Calu3 (cell line): ENCODE data around the gene SEC23A. TPM values are rescaled to one million over a fixed set of nuclear protein-coding genes. Genes with fewer than 3 reads are reported as not detected.

Source experiments
- BruUV-seq: library from RNA; stranded (reverse); fragments of 400-500 nt; replicated peaks from 2 replicates; lab custom pipeline; 2021; lab: Mats Ljungman, UMichigan
- CTCF ChIA-PET: fragments of 300-600 bp; sonication (Branson Sonifier 250); formaldehyde crosslinking; loops from one replicate; lab custom pipeline; 2022; ENCODE audit warnings: antibody characterized with exemption; lab: Charles Lee
- DNase-seq: peaks from one replicate; pipeline ENCODE4 v3.0.0; 2022
- H3K27ac Mint-ChIP-seq: one replicate; pipeline ENCODE4 v1.8.0; 2022; ENCODE audit warnings: mixed read lengths; ENCODE audit not compliant: unreplicated experiment
- H3K27me3 Mint-ChIP-seq: one replicate; pipeline ENCODE4 v1.8.0; 2022; ENCODE audit warnings: mixed read lengths; ENCODE audit not compliant: unreplicated experiment
- H3K36me3 Mint-ChIP-seq: one replicate; pipeline ENCODE4 v1.8.0; 2022; ENCODE audit warnings: mild to moderate bottlenecking, moderate library complexity, mixed read lengths; ENCODE audit not compliant: insufficient read depth, unreplicated experiment
- H3K4me1 Mint-ChIP-seq: one replicate; pipeline ENCODE4 v1.8.0; 2022; ENCODE audit warnings: mild to moderate bottlenecking, low read depth, mixed read lengths; ENCODE audit not compliant: unreplicated experiment
- H3K4me3 Mint-ChIP-seq: one replicate; pipeline ENCODE4 v1.8.0; 2022; ENCODE audit warnings: mild to moderate bottlenecking, low read depth, moderate library complexity, mixed read lengths; ENCODE audit not compliant: unreplicated experiment
- H3K9me3 Mint-ChIP-seq: one replicate; pipeline ENCODE4 v1.8.0; 2022; ENCODE audit warnings: low read depth, mixed read lengths; ENCODE audit not compliant: unreplicated experiment
- intact Hi-C: fragments of 100-400 bp; cut with micrococcal nuclease; formaldehyde crosslinking; loops from one replicate; pipeline ENCODE4 v1.10.0; 2022; ENCODE audit not compliant: unreplicated experiment
- total RNA-seq: library from RNA; stranded (reverse); gene quantifications from 2 replicates; pipeline ENCODE4 v1.2.3, GENCODE V29; 2022
- TF ChIP-seq, protein P1 (sequence below): fragments of 200-600 bp; IDR thresholded peaks from one replicate; pipeline ENCODE4 v1.8.0; 2022; ENCODE audit warnings: antibody characterized with exemption; ENCODE audit not compliant: unreplicated experiment

SEC23A gene
- total RNA-seq, 1 experiment from 2014 or later, result 48.0 TPM

DNA sequence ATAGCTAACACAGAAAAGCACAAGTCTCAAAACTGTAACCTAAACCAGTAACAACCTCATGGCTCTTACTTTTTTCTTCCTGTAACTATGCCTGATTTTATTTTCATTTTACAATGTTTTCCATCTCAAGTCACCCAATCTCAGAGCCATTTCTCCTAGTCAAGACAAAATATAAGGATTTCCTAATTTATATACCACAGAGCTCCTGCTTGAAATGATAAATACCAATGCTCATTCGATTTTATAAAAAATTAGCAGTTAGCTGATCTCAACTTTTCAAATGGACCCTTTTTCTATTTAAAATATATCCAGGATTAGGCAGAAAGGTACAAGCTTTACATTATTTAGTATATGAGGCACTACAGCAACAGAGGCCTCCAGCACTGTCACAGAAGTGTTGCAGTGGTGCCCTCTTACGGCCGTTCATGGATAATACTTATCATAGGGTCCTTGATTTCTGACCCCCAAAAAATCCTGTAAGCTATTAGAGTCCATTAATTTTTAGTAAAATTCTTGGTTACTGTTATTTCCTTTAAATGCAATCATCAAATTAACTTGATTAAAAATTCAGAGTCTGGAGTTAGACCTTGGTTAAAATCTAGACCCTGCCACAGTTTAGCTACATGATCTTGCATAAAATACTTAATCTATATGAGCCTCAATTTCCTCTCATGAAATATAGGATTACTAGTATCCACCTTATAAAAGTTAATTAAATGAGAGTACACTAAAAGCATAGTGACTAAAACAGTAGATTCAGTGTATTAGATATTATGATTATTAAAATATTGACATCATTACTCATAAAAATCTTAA, 68.3 kb downstream of the SEC23A start:
- Mint-ChIP-seq H3K4me3 (no peak overlapping the region), H3K27me3 (no peaks in the 10 kb centered on the region), H3K27ac (no peak overlapping the region), H3K9me3 (no peaks in the 10 kb centered on the region), H3K36me3 (peaks cover 8% of the 10 kb centered on the region), H3K4me1 (no peaks in the 10 kb centered on the region)
- no peak for DNase-seq
- CTCF ChIA-PET, result no interaction called here
- TF ChIP-seq, protein P1, sequence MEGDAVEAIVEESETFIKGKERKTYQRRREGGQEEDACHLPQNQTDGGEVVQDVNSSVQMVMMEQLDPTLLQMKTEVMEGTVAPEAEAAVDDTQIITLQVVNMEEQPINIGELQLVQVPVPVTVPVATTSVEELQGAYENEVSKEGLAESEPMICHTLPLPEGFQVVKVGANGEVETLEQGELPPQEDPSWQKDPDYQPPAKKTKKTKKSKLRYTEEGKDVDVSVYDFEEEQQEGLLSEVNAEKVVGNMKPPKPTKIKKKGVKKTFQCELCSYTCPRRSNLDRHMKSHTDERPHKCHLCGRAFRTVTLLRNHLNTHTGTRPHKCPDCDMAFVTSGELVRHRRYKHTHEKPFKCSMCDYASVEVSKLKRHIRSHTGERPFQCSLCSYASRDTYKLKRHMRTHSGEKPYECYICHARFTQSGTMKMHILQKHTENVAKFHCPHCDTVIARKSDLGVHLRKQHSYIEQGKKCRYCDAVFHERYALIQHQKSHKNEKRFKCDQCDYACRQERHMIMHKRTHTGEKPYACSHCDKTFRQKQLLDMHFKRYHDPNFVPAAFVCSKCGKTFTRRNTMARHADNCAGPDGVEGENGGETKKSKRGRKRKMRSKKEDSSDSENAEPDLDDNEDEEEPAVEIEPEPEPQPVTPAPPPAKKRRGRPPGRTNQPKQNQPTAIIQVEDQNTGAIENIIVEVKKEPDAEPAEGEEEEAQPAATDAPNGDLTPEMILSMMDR, result no peak
- no TSS peak for BruUV-seq
- intact Hi-C loops, result no loop called here

DNA sequence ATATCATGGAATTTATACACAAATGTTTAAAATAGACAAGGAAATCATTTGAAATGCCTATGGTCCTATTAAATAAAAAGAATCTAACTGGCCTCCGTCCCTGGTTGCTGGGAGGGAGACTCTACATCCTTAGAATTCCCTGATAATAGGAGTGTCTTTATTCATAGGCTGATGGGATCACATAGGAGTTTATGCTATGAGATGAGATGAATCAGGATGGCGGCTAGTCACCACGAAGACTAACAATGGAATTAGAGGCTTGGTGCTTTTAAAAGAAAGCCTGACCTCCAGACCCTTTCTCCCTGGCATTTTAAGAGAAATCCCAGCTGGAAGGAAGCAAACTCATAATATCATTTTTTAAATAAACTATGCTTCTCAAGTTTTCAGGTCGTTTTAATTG, 69.7 kb downstream of the SEC23A start:
- H3K36me3 Mint-ChIP-seq, result peaks cover 11% of the 10 kb centered on the region
- CTCF ChIA-PET, result no interaction called here
- H3K4me1 Mint-ChIP-seq, result no peaks in the 10 kb centered on the region
- BruUV-seq, result no TSS peak
- intact Hi-C loops, result no loop called here
- no peaks in the 10 kb centered on the region for H3K9me3 Mint-ChIP-seq
- H3K4me3 Mint-ChIP-seq, result no peak overlapping the region
- TF ChIP-seq, protein P1, result no peak
- H3K27ac Mint-ChIP-seq, result no peak overlapping the region
- no peak for DNase-seq
- no peaks in the 10 kb centered on the region for H3K27me3 Mint-ChIP-seq

DNA sequence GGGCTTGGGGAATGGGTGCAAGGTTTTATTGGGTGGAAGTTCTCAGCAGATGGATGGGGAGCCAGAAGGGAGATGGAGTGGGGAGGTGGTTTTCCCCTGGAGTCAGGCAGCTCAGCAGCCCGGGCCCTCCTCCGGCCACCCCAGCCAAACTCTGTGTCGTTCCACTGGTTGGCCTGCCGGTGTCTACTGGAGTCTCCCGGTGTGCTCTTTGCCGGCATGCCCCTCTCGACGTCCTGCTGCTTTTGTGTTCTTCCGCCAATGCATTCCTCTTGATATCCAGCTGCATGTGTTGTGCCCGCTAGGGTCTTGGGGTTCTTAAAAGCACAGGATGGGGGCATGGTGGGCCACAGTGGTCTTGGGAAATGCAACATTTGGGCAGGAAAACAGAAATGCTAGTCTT, 72.8 kb downstream of the SEC23A start:
- CTCF ChIA-PET, result no interaction called here
- Mint-ChIP-seq H3K4me3 (no peak overlapping the region), H3K27me3 (no peaks in the 10 kb centered on the region), H3K27ac (no peak overlapping the region), H3K36me3 (peaks cover 11% of the 10 kb centered on the region), H3K9me3 (no peaks in the 10 kb centered on the region), H3K4me1 (no peaks in the 10 kb centered on the region)
- no peak for DNase-seq
- TF ChIP-seq, protein P1, result no peak
- intact Hi-C loops, result no loop called here
- no TSS peak for BruUV-seq

DNA sequence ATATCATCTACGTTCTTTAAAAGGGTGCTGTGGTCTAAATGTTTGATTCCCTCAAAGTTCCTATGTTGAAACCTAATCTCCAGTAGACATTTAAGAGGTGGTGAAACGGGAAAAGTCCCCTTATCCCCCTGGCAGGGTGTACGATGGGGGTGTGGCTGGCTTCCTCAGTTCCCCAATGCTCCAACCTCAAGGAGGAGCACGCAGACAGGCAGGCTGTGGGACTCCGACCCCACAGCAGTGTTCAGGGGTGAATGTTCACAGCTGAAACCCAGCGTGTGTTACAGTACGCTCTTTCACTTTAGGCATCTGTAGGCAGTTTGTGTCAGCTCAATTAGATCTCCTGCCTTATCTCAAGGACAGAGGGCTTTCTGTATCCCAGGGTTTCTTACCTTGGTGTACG, 73.2 kb downstream of the SEC23A start:
- TF ChIP-seq, protein P1, result no peak
- CTCF ChIA-PET, result no interaction called here
- no peak overlapping the region for H3K4me3 Mint-ChIP-seq
- no peaks in the 10 kb centered on the region for H3K9me3 Mint-ChIP-seq
- H3K27ac Mint-ChIP-seq, result no peak overlapping the region
- no TSS peak for BruUV-seq
- no peaks in the 10 kb centered on the region for H3K27me3 Mint-ChIP-seq
- H3K4me1 Mint-ChIP-seq, result no peaks in the 10 kb centered on the region
- peaks cover 11% of the 10 kb centered on the region for H3K36me3 Mint-ChIP-seq
- intact Hi-C loops, result no loop called here
- DNase-seq, result no peak
